H9 (cell line): ENCODE results near the gene CR1. TPM values are rescaled to one million over a fixed set of nuclear protein-coding genes. Genes with fewer than 3 reads are reported as not detected.

Experiments used
- DNase-seq: peaks from one replicate; pipeline ENCODE4 v3.0.0-alpha.2; 2017
- H2AFZ ChIP-seq: one replicate; pipeline ENCODE4 v1.6.1; 2013; ENCODE audit warnings: mild to moderate bottlenecking, low read length, control low read depth, moderate library complexity
- H2AK5ac ChIP-seq: 2 replicates; pipeline ENCODE4 v1.6.1; 2013; ENCODE audit warnings: low read length, control low read depth, mixed read lengths; ENCODE audit not compliant: insufficient read length
- H2BK120ac ChIP-seq: one replicate; pipeline ENCODE4 v1.6.1; 2013; ENCODE audit warnings: low read depth, mild to moderate bottlenecking, low read length, control low read depth, inconsistent platforms; ENCODE audit not compliant: poor library complexity, severe bottlenecking
- H2BK12ac ChIP-seq: 2 replicates; pipeline ENCODE4 v1.6.1; 2013; ENCODE audit warnings: low read length, control low read depth, mixed read lengths, low read depth; ENCODE audit not compliant: insufficient read length
- H2BK15ac ChIP-seq: 2 replicates; pipeline ENCODE4 v1.6.1; 2013; ENCODE audit warnings: low read depth, low read length, control low read depth
- H2BK20ac ChIP-seq: one replicate; pipeline ENCODE4 v1.6.1; 2013; ENCODE audit warnings: low read depth, mild to moderate bottlenecking, low read length, control low read depth, inconsistent platforms; ENCODE audit not compliant: poor library complexity, severe bottlenecking
- H2BK5ac ChIP-seq: 2 replicates; pipeline ENCODE4 v1.6.1; 2013; ENCODE audit warnings: low read length, control low read depth, mixed read lengths; ENCODE audit not compliant: insufficient read length
- H3K14ac ChIP-seq: 2 replicates; pipeline ENCODE4 v1.6.1; 2013; ENCODE audit warnings: low read length, control low read depth; ENCODE audit not compliant: insufficient read depth
- H3K18ac ChIP-seq: 2 replicates; pipeline ENCODE4 v1.6.1; 2013; ENCODE audit warnings: low read depth, mild to moderate bottlenecking, mixed read lengths, low read length, control low read depth; ENCODE audit not compliant: insufficient read length
- H3K23ac ChIP-seq: 2 replicates; pipeline ENCODE4 v1.6.1; 2013; ENCODE audit warnings: low read length, control low read depth, mixed read lengths, low read depth; ENCODE audit not compliant: insufficient read length
- H3K23me2 ChIP-seq: 2 replicates; pipeline ENCODE4 v1.6.1; 2013; ENCODE audit warnings: low read depth, mild to moderate bottlenecking, mixed read lengths, low read length, control low read depth; ENCODE audit not compliant: insufficient read length, poor library complexity, severe bottlenecking
- H3K27ac ChIP-seq: 2 replicates; pipeline ENCODE4 v1.5.1; 2013; ENCODE audit warnings: low read length, control low read depth, mixed read lengths, low read depth; ENCODE audit not compliant: insufficient read length
- H3K27me3 ChIP-seq: 2 replicates; pipeline ENCODE4 v1.6.1; 2013; ENCODE audit warnings: low read length, control low read depth, inconsistent platforms; ENCODE audit not compliant: insufficient read depth
- H3K4ac ChIP-seq: 2 replicates; pipeline ENCODE4 v1.6.1; 2013; ENCODE audit warnings: low read depth, mild to moderate bottlenecking, control low read depth, inconsistent platforms, low read length, moderate library complexity
- H3K4me1 ChIP-seq: 2 replicates; pipeline ENCODE4 v1.6.1; 2013; ENCODE audit warnings: low read length, control low read depth, inconsistent platforms; ENCODE audit not compliant: insufficient read depth
- H3K4me2 ChIP-seq: 2 replicates; pipeline ENCODE4 v1.6.1; 2013; ENCODE audit warnings: low read length, control low read depth, mixed read lengths; ENCODE audit not compliant: insufficient read length, insufficient read depth
- H3K56ac ChIP-seq: 2 replicates; pipeline ENCODE4 v1.6.1; 2013; ENCODE audit warnings: low read depth, mild to moderate bottlenecking, mixed read lengths, low read length, control low read depth; ENCODE audit not compliant: insufficient read length
- H3K79me1 ChIP-seq: 2 replicates; pipeline ENCODE4 v1.6.1; 2013; ENCODE audit warnings: low read depth, mild to moderate bottlenecking, moderate library complexity, low read length, control low read depth, inconsistent platforms; ENCODE audit not compliant: insufficient read depth, poor library complexity, severe bottlenecking
- H3K79me2 ChIP-seq: 2 replicates; pipeline ENCODE4 v1.6.1; 2013; ENCODE audit warnings: low read length, control low read depth, inconsistent platforms; ENCODE audit not compliant: insufficient read depth
- H3K9ac ChIP-seq: 2 replicates; pipeline ENCODE4 v1.6.1; 2013; ENCODE audit warnings: low read length, control low read depth, mixed read lengths; ENCODE audit not compliant: insufficient read length; ENCODE audit errors: extremely low read depth
- H3K9me3 ChIP-seq: one replicate; pipeline ENCODE4 v1.6.1; 2013; ENCODE audit warnings: low read depth, low read length, inconsistent platforms; ENCODE audit not compliant: control insufficient read depth
- H3T11ph ChIP-seq: one replicate; pipeline ENCODE4 v1.6.1; 2013; ENCODE audit warnings: mild to moderate bottlenecking, low read length, control low read depth, inconsistent platforms
- H4K20me1 ChIP-seq: one replicate; pipeline ENCODE4 v1.6.1; 2013; ENCODE audit not compliant: control insufficient read depth, insufficient read length, insufficient read depth
- H4K5ac ChIP-seq: 2 replicates; pipeline ENCODE4 v1.6.1; 2013; ENCODE audit warnings: low read depth, mild to moderate bottlenecking, mixed read lengths, low read length, control low read depth; ENCODE audit not compliant: insufficient read length
- H4K8ac ChIP-seq: replicated peaks from 2 replicates; pipeline ENCODE4 v1.6.1; 2013; ENCODE audit warnings: low read length, control low read depth, mixed read lengths, low read depth; ENCODE audit not compliant: insufficient read length
- H4K91ac ChIP-seq: 2 replicates; pipeline ENCODE4 v1.6.1; 2013; ENCODE audit warnings: low read depth, mild to moderate bottlenecking, moderate library complexity, mixed read lengths, low read length, control low read depth; ENCODE audit not compliant: insufficient read length
- H3K27ac Mint-ChIP-seq, 3 experiments: 2 replicates in 2 of 3; 3 replicates in 1 of 3; pipeline ENCODE4 v1.8.0; 2020 to 2021; ENCODE audit warnings: mixed read lengths in 3 of 3, mild to moderate bottlenecking in 1 of 3, moderate library complexity in 1 of 3
- H3K27me3 Mint-ChIP-seq: 2 replicates; pipeline ENCODE4 v1.8.0; 2021; ENCODE audit warnings: low read depth, mild to moderate bottlenecking, moderate library complexity, mixed read lengths
- H3K36me3 Mint-ChIP-seq, 3 experiments: 2 replicates in 2 of 3; 3 replicates in 1 of 3; pipeline ENCODE4 v1.8.0; 2020 to 2021; ENCODE audit warnings: low read depth in 3 of 3, mixed read lengths in 3 of 3; ENCODE audit not compliant: insufficient read depth in 1 of 3
- H3K4me1 Mint-ChIP-seq, 2 experiments: 2 replicates each; pipeline ENCODE4 v1.8.0; 2020; ENCODE audit warnings: mixed read lengths in 2 of 2
- H3K4me3 Mint-ChIP-seq, 2 experiments: 2 replicates in 1 of 2; 3 replicates in 1 of 2; pipeline ENCODE4 v1.8.0; 2020 to 2021; ENCODE audit warnings: mild to moderate bottlenecking in 2 of 2, mixed read lengths in 2 of 2, moderate library complexity in 1 of 2
- H3K9me3 Mint-ChIP-seq, 2 experiments: 2 replicates in 1 of 2; 3 replicates in 1 of 2; pipeline ENCODE4 v1.8.0; 2020; ENCODE audit warnings: mild to moderate bottlenecking in 2 of 2, mixed read lengths in 2 of 2, moderate library complexity in 1 of 2
- total RNA-seq: library from RNA; stranded (reverse); gene quantifications from 2 replicates; pipeline ENCODE4 v1.2.1, GENCODE V29; 2021
- TF ChIP-seq, protein P1 (sequence below): fragments of 200-600 bp; sonication (generic); conservative IDR thresholded peaks from 3 replicates; pipeline ENCODE4 v1.8.0; 2021; ENCODE audit warnings: antibody characterized with exemption, mild to moderate bottlenecking

The CR1 gene
- total RNA-seq, 1 experiment from 2014 or later = 0.04 TPM

DNA sequence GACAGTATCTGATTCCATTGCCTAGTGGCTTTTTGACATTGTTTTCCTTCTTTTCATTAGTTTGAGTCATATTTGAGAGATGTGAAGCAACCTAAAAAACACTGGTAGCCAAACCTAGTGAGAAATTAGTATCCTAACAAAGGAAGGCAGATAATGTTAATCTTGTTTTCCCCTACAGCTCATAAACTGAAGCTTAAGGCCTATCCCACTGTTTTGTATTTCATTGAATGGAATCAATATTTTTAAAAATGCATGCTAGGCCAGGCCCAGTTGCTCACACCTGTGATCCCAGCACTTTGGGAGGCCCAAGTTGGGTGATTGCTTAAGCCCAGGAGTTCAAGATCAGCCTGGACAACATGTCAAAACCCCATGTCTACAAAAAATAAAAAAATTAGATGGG lies 150.2 kb downstream of the CR1 start:
- H3K79me2 ChIP-seq = no peaks in the 10 kb centered on the region
- H4K20me1 ChIP-seq = no peaks in the 10 kb centered on the region
- Mint-ChIP-seq H3K4me1 (peaks cover 26 to 37% of the 10 kb centered on the region in 2 experiments), H3K27ac (no peak overlapping the region), H3K27me3 (no peaks in the 10 kb centered on the region), H3K36me3 (no peaks in the 10 kb centered on the region), H3K9me3 (no peaks in the 10 kb centered on the region), H3K4me3 (no peak overlapping the region)
- no peak overlapping the region for H4K91ac ChIP-seq
- no peak overlapping the region for H4K5ac ChIP-seq
- no peak overlapping the region for H2BK20ac ChIP-seq
- no peak for DNase-seq
- no peak overlapping the region for H3K56ac ChIP-seq
- H2BK120ac ChIP-seq = no peak overlapping the region
- H2AFZ ChIP-seq = no peak overlapping the region
- no peak overlapping the region for H3K23ac ChIP-seq
- no peak overlapping the region for H2BK15ac ChIP-seq
- H3K23me2 ChIP-seq = no peaks in the 10 kb centered on the region
- H3K4me2 ChIP-seq = no peak overlapping the region
- H3K14ac ChIP-seq = no peak overlapping the region
- no peak overlapping the region for H2BK12ac ChIP-seq
- H3K27me3 ChIP-seq = no peaks in the 10 kb centered on the region
- H2AK5ac ChIP-seq = no peak overlapping the region
- no peaks in the 10 kb centered on the region for H3K79me1 ChIP-seq
- no peaks in the 10 kb centered on the region for H3K9me3 ChIP-seq
- H2BK5ac ChIP-seq = no peak overlapping the region
- H3K9ac ChIP-seq = no peak overlapping the region
- H4K8ac ChIP-seq = no peak overlapping the region
- H3K4ac ChIP-seq = no peak overlapping the region
- H3T11ph ChIP-seq = no peak overlapping the region
- H3K18ac ChIP-seq = no peak overlapping the region
- no peak overlapping the region for H3K27ac ChIP-seq
- H3K4me1 ChIP-seq = no peaks in the 10 kb centered on the region; the same call in 1 of the 2 replicates
- TF ChIP-seq, protein P1, sequence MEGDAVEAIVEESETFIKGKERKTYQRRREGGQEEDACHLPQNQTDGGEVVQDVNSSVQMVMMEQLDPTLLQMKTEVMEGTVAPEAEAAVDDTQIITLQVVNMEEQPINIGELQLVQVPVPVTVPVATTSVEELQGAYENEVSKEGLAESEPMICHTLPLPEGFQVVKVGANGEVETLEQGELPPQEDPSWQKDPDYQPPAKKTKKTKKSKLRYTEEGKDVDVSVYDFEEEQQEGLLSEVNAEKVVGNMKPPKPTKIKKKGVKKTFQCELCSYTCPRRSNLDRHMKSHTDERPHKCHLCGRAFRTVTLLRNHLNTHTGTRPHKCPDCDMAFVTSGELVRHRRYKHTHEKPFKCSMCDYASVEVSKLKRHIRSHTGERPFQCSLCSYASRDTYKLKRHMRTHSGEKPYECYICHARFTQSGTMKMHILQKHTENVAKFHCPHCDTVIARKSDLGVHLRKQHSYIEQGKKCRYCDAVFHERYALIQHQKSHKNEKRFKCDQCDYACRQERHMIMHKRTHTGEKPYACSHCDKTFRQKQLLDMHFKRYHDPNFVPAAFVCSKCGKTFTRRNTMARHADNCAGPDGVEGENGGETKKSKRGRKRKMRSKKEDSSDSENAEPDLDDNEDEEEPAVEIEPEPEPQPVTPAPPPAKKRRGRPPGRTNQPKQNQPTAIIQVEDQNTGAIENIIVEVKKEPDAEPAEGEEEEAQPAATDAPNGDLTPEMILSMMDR = no peak
